HG03139 (cell line): ENCODE data around the gene CALCOCO1.
"Not testable (repeated sequence)": the region's sequence is repeated elsewhere in the genome, so short reads cannot be mapped to it uniquely, and the experiment has no call there.

Experiments
- ATAC-seq: cut with Tn5 transposase; IDR thresholded peaks from one replicate; pipeline ENCODE4 v1.9.1; 2021; ENCODE audit not compliant: unreplicated experiment

Gene CALCOCO1, protein sequence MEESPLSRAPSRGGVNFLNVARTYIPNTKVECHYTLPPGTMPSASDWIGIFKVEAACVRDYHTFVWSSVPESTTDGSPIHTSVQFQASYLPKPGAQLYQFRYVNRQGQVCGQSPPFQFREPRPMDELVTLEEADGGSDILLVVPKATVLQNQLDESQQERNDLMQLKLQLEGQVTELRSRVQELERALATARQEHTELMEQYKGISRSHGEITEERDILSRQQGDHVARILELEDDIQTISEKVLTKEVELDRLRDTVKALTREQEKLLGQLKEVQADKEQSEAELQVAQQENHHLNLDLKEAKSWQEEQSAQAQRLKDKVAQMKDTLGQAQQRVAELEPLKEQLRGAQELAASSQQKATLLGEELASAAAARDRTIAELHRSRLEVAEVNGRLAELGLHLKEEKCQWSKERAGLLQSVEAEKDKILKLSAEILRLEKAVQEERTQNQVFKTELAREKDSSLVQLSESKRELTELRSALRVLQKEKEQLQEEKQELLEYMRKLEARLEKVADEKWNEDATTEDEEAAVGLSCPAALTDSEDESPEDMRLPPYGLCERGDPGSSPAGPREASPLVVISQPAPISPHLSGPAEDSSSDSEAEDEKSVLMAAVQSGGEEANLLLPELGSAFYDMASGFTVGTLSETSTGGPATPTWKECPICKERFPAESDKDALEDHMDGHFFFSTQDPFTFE

DNA sequence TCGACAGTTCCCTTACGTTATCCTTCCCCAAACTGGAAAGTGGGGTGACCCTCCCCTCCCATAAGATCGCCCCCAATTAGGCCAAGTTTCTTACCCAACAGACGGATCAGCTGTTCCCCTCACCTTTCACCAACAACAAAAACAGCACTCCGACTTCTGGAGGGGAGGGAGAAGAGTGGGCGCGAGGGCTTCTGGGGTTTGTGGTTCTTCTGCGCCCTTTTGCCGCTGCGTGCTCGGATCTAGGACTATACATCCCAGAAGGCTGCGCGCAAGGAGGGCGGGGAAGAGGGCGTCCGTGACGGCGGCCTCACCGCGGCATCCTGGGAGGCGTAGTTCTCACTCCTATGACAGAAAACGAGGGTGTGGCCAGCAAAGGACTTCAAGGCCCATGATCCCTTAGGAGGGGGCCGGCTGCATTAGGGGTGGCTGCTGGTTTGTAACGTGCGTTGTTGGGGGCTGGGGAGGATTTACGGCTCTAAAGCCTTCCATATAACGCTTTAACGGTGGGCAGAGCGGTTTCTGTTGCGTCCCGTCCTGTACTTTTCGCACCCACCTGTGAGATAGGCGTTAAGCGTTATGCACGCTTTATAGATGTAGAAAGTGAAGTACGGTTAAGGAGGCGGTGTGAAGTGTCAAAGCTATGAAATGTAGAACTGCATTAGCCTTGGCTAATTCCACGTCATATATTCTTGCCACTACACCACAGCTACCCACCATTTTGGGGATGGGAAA, at the start of gene CALCOCO1:
Gene CALCOCO1 (minus strand): TSS at position 143 of the 732 bp plus-strand sequence. CDS start 2,210 bp downstream, outside the sequence.
- ATAC-seq: peak; percentile 99

DNA sequence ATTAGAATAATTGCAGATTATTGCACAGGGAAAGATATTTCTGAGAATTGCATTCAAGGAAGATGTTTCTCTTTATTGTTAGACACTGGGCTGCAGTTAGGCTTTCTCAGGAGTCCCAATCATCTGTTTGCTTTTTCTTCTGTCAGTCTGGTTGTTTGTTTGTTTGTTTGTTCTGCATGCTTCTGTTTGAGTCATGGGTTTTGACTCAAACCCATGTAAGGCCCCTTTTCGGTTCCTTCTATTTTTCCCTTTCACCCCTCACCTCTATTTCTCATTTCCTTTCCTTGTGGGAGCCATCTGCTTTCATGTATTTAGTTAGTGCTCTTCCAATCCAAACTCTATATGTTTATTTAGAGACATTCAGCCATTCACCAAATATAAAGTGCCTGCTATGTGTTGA, 49.6 kb upstream of the CALCOCO1 start:
- no peak for ATAC-seq

DNA sequence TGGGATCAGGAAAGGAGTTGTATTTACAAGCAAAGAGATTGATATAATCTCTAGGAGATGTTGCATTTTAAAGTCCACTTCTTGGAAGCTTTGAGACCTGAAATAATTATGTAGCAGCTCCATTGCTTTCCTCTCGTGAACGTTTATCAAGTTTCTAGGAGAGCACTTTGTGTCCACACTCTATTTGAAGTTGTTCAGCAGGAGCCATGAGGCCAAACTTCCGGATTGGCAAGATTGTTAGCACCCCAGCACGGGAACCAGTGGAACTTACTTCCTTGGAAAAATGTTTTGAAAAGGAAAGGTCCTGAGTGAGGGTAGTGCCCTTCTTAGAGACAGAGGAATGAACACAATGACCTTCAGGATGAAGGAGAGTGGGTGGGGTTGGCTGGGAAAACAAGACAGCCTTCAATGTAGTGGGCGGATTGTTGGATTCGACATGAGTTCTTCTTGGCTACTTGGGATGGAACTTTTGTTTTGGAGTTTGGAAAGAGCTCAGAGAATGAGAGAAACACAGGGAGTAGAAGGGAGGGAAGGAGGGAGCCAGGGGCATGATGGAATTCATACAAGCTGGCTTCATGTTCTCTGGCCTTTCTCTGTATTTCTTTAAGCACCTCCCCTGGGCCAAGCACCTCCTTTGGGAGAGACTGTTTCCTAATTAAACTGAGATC, 48.4 kb upstream of the CALCOCO1 start:
- no peak for ATAC-seq

DNA sequence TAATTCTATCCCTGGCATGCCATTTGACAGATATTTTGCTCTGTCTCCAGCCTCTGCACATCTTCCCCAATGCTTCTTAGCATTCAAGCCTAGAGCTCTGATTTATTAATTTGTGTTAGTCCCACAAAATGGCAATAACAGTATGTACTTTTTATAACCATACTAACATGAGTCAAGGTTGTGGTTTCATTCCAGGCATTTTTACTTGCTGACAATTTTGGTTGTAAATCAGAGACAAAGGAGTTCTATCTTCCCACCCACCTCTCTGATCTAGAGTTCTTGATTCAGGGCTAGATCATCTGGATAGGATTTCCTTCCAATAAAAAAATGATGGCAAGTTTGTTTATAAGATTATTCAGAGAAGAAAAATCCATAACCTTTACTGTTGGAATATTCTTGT, 43.0 kb upstream of the CALCOCO1 start:
- no peak for ATAC-seq

DNA sequence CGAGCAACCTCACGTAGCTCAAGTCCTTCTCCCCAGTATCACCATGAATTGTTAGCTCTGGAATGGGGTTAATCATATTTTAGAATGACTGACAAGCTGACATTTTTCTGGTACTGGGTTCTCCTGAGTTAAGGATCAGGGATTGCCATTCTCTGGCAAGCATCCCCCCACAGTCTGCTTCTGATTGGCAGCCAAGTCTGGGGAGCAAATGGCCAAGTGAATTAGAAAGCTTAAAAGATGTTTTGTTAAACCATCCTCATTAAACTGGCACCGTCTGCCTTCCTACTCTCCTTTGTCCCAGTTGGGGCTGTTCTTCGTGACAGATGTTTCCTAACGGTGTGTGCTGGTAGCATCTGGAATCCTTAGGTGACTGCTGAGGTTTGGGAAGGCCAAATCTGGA, 41.7 kb upstream of the CALCOCO1 start:
- ATAC-seq: no peak

DNA sequence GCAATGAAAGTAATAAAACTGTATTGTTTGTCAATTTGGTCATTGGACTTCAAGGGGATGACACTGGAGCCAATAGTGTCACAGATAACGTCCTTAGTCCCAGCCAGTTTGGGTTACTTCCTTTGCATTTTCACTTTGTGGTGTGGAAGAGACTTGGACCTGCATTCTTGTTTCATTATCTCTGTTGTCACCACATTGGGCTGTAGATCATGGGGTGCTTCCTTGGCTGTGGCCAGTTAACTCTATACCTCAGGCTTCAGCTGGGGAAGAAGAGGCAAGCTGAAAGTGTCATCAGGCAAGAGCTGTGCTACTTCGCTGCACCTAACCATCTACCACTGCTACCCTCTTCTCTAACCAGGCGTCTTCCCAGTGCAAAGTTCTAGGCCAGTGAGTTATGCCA, 39.6 kb upstream of the CALCOCO1 start:
- ATAC-seq: no peak

DNA sequence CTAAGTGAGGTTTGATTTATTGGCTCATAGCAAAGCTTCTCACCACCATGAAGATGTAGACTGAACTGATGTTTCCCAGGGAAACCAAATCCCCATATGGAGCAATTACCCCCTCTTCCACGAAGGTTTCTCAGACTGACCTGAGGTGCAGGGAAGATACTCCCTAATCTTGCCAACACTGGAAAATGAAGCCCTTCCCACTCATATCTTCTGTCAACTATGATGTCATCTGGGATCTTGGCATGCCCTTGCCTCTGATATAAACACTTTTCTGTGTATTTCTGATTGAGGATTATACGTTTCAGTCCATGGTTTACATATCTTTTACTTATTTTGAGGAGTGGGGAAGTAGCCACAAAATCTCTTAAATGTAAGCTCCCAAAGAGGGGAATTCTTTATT, 38.6 kb upstream of the CALCOCO1 start:
- ATAC-seq: no peak

DNA sequence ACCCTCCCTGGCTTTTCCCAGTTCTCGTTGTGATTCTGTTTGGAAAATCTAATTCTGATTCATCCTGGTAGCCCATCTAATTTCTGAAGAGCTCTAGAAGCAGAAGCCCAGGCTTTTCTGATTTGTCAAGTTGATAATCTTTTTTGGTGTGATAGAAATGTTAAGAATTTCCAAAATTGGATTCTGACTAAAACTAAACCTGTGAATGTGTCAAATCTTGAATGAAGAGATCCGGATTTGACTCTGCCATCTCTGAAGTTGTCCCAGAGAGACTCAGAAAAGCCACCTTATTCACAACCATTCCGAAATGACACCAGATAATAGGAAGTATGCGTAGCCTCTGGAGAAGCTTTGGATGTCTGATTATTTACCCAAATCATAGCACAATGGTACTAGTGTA, 37.4 kb upstream of the CALCOCO1 start:
- ATAC-seq: no peak

DNA sequence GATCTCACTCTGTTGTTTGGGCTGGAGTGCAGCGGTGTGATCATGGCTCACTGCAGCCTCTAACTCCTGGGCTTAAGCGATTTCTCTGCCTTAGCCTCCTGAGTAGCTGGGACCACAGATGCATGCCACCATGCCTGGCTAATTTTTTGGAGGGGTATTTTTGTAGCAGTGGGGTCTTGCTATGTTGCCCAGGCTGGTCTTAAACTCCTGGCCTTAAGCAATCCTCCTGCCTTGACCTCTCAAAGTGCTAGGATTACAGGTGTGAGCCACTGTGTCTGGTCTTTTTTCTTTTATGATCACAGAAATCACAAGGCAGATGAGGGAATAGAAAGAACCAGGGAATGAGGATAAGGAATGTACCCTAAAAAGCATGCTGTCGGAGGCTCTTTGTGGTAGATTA, 35.5 kb upstream of the CALCOCO1 start:
- ATAC-seq: not testable (repeated sequence)

DNA sequence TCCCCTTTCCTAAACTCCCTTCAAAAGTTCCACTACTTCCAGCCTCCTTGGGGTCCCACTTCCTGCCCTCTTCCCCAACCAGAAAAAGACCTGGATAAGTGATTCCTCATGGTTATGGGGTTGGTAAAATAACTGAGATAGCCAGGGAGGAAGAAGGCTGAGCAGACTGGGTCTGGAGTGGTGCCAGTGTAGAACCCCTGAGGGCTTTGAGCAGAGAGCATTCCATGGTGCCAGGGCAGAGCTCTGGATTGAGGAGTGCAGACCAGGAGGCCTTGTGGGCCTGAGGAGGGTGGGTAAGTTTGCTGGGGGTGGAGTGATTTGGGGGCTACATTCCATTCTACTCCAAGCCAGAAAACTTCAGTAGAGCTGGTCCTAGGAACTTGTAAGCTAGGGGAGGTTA, 34.1 kb upstream of the CALCOCO1 start:
- ATAC-seq: no peak

DNA sequence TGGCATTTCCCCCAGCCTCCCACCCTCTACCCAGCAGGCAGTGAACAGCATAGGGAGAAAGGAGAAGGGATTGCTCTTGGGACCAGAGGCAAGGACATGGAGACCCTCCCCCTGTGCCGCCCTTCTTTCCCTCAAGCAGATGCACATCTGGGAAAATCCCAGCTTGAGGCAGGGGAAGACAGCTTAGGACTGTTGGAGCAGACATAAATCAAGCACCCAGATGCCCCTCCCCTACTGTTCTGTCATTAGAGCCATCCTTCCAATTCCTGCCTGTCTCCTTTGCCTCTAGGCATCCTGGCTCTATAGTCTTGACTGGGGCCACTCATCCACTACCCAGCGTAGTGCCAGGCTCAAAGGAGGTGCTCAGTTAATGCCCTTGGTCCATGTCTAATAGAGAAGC, 32.0 kb upstream of the CALCOCO1 start:
- no peak for ATAC-seq

DNA sequence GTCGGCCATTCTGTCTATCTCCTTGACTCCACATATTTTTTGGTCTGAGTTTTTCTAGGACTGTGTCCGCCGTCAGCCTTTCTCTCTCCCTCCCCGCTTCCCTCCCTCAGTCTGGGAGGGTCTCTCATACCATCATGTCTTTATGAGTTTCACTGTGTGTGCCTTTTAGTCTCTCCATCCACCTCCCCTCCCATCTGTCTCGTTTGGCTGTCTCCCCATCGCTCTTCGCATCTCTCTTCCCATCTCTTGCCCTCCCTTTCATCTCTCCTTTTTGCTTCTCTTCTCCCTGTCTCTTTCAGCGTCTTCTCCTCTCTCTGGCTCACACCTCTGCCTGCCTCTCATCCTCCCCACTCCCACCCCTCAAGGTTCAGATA, 31.5 kb upstream of the CALCOCO1 start:
- ATAC-seq: no peak

DNA sequence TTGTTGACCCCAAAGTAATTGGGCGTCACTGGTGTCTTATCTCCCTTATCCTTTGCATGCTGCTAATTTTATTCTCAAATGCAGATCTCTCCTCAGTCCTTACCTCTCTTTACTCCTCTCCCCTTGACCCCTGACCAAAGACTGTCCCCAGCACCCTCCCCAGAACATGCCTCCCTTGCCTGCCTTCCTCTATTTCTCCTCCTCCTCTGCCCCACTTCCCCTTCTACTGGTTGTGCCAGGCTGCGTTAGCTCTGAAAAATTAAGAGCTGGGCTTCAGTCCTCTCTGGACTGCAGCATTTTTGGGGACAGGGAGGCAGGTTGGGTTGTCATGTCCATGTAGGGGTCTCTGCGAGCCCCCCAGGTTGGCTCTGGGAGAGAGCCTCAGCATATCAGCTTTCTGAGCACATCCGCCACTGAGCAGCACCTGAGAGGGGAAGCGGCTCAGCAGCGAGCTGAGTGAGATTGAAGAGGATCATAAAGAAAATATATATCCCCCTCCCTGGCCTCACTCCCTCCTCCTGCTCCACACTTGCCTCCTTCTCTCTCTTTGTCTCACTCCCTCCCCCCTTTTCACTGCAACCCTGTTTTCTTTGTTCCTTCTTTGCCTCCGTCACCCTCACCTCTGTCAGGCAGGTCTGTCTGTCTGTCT, 31.0 kb upstream of the CALCOCO1 start:
- no peak for ATAC-seq

DNA sequence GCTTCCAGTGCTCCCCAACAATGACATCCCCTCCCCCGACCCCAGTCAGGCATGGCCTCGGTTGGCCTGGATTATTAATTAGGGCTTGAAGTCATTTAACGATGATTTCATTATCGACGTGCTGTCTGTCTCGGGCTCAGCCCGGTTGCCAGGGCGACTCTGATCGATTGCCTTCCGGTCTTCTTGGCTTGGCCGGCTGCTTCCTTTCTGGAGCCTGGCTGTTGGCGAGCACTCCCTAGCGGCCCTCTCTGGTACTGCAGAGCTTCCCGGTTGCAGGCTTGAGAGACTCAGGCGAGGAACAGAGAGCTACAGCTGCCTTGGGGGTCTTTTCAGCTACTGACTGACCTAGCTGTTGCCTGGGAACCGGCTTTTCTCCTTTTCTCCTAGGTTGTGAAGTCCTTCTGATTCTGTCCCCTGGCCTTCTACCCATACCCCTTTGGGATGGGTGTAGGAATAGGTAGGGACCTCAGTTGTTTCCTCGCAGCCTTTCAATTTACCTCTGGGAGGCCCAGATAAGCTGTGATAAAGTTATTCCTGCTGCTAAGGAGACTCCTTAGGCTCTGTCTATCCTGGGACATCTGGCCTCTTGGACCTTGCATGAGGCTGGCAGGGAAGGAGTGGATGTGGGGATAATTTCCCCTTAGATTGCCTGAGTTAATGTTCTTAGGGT, 30.0 kb upstream of the CALCOCO1 start:
- peak; percentile 70 for ATAC-seq

DNA sequence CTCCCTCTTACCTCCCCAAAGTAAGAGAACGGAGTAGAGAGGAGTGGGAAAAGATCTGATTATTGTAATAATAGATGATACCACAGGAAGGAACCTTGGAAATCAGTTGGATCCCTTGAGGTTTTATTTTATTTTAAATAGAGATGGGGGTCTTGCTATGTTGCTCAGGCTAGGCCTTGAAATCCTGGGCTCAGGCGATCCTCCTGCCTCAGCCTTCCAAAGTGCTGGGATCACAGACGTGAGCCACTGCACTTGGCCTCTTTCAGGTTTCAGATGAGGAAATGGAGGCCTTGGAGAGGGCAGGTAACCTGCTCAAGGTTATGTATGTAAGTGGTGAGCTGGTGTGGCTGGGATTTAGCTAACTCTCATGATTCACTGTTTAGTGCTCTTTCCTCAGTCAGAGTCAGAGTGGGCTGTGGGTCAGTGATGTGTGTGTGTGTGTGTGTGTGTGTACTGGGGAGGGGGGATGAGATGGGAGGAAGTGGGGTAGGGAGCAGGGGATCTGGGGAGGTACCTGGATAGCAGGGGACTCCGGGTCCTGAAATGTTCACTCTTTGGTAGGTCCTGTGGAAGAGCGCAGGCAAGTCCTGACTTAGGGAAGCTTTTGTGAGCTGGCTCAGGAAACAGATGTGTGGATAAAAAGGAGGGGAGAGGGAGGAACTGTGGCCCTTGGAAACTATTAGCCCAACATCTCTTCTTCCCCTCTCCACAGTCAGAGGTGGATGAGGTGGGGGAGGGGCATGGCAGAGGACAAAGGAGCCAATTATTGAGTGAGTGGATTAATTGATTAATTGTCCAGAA, 29.2 kb upstream of the CALCOCO1 start:
- no peak for ATAC-seq

DNA sequence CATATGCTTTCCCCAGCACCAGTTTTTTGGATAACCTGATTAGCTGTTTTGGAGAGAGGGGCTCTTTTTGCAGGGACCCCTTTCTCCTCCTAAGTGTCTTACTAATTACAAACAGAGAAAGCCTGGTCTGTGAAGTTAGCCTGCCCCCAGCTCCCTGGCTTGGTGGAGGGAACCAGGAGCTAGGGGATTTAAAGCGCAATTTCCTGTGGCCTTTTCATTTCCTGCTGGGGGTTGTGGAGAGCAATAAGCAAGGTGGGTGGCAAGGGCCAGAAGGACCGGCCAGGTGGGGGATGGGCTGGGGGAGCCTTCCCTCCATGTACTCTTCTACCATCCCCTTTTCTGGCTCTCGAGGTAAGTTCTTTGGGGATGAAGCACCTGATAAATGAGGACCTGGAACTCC, 28.6 kb upstream of the CALCOCO1 start:
- ATAC-seq: no peak

DNA sequence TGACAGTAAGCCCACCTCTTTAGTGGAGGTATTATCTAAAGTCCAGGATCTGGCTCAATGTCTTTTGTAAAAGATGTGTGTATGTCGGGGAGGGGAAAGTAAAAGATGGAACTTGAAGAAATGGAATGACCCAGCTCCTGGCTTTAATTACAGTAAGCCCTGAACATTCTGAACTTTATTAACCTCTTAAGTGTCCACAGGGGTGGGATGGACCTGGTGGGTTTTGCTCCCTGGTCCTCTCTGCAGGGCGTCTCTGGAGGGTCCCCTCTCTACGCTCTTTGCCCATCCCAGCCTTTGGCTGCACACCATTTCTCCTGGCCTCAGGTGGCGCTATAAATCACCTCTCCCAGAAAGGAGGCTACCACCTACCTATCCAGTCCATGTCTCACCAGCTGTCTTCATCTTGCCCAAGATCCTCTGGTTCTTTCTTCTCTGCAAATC, 28.2 kb upstream of the CALCOCO1 start:
- no peak for ATAC-seq

DNA sequence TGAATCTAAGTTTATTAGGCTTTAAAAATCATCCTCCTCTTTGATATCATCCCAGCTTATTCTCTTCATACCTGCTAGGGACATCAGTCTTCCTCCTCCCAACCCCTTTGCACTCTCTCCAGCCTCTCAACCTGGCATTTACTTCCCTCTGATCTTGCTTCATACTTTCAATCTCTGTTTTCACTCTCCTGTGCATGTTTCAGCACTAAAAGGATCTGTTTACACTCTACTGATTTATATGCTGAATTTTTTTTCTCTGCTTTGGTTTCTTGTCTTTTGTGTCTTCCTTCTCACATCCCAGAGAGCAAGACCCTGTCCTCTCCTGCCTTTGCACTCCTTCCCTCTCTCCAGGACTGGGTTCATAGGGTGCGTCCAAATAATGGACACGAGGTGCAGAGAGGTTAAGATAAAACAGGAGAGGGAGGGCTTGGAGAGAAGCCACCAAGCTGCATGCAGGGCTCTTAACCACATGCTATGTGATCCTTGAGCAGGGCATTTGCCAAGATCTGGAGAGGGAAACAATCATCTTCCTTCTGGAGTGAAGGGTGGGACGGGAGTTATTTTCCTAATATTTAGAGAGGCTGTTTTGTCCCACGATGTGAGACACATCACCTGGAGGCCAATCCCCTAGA, 27.5 kb upstream of the CALCOCO1 start:
- no peak for ATAC-seq

DNA sequence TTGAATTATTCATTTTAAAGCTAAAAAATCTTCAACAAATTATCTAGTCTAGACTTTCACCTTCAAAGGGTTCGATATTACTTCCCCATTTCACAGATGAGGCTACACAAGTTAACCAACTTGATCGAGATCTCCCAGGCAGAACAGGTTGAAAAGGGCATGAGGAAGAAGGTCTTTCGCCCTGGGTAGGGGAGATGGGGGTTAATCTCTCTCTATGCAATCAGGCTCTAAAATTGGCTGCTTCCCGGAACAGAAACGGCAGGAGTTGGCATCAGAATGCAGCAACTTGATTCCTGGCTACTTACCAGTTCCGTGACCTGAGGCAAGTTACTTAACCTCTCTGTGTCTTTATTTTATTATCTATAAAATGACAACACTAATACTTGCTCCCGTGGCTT, 26.9 kb upstream of the CALCOCO1 start:
- ATAC-seq: no peak
